Activated CD4-positive, alpha-beta T cell treated with anti-CD3 and anti-CD28 coated beads for 24 hours (primary cell): Measurements from ENCODE around the gene CDH8.

Source experiments
- DNase-seq, 2 donors: peaks; one replicate each; pipeline ENCODE4 v3.0.0-alpha.2; 2020; ENCODE audit warnings: low read depth in 2 of 2

CDH8 gene

DNA sequence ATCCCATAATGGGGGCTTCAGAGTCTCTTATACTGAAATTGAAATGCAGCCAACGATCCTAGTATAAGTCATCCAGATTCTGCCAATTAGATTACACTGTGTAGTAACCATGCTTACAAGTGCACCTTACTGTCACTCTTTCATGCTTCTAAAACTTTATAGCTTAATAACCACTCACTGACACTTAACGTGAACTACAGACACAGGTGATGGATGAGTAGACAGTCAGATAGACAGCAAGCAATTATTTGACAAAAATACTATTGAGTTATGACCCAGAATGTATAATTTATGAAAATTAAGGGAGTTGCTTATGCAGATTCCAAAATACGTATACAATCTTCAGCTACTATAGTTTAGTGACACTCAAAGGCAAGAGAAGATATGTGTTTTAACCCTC, 6.3 kb downstream of the CDH8 start:
- DNase-seq = no peak

DNA sequence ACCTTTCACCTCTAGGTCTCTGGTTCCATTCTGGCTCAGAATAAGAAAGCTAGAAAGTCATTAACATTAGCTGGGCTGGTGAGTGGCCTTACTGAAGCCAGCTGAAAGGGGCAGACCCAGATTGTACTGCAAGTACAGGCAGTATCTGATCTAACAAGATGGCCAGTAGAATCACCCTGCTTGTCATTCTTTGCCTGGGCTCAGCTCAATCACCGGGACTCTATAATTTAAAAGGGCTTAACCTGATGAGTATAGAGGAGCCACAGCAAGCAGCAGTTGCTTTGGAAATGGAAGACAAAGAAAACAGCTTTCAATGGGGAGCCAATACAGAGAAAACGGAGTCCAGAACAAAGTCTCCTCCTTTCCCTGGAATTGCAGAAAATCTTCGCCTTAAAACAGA, 13.6 kb downstream of the CDH8 start:
- no peak for DNase-seq

DNA sequence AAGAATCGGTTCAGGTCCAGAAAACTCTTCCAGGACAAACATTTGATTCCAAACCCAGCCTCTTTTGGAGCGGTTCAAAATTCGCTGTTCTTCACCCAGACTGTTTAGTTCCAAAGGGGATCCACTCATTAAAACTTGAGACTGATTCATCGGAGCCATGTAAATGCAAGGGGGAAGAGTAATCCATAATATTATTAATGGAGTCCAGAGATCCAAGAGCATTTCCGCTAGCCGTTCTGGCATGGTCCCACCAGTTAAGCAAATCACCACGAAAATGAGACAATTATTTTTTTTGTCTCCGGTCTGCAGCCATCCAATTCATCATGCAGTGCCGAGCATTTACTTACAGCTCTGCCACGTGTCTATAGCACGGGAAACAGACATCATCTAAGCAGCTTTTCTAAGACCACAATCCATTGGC, 15.1 kb downstream of the CDH8 start:
- DNase-seq = no peak

DNA sequence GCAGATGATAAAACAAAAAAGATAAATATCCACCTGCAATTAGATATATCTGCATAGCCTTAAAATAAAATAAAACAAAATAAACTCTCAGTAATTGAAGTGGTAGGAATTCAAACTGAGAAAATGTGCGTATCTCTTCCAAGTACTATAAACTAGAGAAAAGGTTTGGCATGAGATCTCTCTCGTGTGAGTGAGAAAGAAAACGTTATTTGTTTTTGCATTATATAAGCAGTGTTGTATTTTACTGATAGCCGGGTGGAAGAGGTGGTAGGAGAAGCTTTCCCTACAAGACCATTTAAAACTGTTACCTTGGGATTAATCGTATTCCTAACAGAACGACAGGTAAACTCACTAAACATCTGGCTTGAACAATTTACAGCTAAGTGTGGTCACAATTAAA, 15.6 kb downstream of the CDH8 start:
- no peak for DNase-seq

DNA sequence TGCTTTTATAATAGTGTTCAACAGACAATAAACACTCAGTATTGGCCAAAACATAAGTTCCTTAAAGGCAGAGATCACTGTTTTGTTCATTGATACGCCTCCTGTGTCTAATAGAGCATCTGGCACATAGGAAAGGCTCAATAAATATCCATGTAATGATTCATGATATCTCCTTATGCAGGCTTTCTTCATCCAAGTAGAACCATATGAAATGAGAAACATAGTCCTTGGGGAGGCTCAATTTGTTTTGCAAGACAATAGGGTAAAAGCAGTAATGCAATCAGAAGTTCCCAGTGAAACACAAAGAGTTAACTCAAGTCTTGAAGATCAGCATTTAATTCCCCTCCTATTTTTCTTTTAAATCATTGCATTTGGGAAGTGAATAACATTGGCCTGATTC, 16.4 kb downstream of the CDH8 start:
- DNase-seq = no peak

DNA sequence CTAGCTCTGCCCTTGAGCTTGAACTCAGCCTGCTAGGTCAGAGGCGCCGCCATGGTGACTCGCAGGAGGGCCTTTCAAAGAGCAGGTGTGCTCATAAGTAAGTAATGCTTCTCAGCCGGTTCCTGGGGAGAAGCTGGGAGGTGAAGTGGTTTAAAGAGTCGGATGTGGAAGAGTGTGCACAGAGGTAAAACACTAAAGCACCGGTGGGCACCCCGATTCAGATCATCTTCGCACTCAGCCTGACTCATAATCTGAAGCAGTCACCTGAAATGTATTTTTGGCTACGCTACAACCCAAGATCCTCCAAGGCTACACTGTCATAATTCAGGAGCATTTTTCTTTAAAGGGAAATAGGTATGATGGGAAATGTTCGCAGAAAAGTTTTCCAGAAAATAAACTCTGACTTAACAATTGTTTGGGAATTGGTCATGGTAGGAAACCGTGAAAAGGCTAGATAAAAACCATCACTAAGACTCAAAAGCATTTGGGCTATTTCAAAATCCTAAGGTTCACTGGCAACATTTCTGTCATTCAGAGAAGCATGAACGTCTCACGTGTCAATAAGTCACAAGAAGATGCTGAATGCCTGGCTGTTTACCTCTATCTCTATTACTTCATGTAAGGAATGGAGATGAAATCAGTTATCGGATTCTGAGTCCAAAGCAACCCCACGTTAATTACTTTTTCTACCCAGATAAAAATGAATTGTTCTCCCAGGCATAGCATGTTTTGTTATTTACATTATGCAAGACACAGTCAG, 17.8 kb downstream of the CDH8 start:
- no peak for DNase-seq

DNA sequence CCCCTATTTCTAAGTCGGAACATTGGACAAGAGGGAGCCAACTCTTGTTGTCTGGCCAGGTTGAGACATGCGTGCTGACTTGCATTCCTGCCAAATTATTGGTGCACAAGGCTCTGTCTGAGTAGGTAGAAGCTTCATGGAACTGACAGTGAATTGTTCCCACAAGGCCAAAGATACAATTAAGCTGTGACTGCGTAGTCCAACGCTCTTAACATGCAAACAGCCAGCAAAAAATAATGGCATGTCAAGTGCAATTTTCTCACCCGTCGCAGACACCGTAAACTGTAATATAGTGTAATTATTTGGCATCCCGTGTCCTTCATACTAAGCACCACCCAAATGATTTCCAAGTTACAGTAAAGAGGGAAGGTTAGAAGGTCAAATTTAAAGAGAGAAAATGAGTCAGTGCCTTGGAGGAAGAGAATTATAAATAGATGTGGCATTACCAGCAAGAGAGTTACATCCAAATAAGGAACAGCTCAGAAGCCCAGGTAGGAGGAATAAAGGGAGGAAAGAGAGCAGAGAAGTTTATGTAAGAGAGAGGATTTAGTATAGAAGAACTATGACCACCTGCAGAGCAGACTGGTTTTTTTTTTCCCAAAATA, 21.8 kb downstream of the CDH8 start:
- no peak for DNase-seq

DNA sequence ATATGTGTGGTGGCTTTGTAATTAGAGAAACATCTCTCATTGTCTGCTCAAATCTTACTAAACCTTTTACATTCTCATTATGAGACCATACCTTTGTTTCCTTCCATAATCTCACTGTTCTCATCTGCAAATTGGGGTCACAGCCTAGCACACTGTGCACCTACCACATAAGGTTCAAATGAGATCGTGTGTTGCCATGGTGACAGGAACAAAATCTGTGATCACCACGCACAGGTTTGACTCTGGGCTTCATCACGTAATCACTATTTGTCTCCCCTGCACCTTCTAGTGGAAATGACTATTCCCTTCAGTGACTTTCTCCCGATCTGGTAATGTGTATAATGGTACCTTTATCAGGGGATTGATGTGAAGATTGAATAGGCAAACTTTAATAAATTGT, 26.1 kb downstream of the CDH8 start:
- no peak for DNase-seq

DNA sequence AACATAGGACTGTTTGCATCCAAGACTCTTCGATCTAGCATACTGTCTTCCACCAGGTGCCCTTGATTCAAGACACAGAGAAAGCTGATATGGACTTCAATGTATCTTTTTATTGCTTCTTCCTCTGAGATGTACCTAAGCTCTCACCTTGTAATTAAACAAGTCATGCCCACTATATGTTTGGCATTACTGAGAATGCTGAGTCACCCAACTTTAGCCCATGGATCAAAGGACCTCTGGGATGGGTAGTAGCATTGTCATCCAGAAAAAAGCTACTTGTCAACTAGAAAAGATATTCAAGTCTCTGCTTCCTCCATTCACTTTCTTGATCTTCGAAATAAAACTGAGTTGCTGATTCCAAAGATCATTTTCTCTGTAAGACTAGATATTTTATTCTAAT, 37.8 kb downstream of the CDH8 start:
- DNase-seq = no peak

DNA sequence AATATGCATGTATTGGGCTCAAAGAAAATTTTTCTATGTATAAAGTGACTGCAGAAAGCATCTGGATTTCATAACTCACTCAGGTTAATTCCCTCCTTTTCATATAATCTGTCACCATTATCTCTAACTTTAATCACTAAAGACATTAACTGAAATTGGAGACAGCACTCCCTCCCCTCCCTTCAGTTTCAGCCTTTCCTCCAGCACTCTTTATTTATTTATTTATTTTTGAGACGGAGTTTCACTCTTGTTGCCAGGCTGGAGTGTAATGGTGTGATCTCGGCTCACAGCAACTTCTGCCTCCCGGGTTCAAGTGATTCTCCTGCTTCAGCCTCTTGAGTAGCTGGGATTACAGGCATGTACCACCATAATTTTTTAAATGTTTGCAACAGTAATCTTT, 43.1 kb downstream of the CDH8 start:
- DNase-seq = no peak

DNA sequence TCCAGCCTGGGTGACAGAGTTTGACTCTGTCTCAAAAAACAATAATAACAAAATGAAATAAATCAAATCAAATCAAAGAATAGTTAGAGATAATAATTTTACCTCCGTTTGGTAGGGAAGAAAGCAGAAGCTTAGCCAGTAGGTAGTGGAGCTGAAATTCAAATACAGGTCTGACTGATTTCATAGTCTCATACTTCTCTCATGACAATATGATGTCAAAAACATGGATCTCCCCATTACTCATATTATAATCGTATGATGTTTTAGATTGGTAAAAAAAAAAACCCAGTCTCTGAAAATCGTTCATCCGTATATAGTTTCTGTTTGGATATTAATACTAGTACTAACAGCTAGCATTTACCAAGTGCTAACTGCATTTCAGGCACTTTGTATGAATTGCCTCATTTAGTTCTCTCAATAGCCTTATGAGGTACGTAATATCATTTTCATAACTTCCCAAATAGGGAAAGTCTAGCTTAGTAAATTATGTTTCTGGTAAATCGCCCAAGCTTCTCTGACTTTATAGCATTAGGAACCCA, 48.7 kb downstream of the CDH8 start:
- no peak for DNase-seq

DNA sequence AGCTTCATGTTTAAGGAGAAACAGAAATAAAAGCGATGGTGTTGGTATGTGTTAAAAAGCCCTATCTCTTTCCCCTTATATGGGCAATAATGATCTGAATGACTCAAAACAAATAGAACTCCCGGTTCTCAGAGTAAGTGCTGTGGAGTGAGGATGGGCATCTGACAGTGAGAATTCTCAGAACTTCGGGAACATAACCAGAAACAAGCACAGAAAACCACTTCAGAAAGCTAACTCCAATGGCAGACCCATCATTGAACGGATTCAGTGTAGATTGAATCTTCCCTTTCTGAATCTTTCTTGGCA, 67.2 kb downstream of the CDH8 start:
- no peak for DNase-seq

DNA sequence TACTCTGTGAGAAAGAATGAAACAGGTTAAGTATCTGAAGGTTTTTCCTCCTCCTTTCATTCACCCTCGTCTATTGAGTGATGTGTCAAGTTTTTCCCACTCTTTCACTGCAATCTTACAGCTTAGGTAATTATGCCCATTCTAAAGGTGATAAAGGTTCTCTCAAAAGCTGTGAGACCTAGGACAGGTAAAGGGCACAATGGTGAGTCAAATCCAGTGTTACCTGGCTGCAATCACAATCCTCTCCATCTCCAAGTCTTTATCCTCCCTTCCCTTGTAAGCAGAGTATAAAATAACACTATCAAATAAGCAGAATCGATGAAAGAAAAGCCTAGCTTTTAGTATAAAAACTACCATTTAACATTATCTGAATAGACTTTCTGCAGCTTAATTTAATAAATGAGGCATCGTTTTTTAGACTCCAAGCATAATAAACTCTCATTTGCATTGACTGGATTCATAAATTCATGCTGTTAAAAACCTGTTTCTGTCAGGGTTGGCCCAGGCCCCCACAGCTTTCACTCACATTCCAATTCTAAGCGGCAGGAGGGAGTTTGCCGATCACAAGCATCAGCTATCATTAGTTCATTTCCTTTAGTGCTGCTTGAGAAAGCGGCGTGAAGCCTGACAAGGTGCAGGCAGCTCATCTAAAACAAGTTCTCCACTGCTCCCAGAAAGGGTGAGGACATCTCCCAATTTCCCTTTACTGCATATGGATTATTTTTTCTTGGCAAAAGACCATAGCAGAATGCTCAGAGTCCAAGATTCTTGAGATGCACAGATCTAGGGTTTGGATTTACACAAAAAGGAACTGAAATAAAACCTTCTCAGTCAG, 67.8 kb downstream of the CDH8 start:
- no peak for DNase-seq

DNA sequence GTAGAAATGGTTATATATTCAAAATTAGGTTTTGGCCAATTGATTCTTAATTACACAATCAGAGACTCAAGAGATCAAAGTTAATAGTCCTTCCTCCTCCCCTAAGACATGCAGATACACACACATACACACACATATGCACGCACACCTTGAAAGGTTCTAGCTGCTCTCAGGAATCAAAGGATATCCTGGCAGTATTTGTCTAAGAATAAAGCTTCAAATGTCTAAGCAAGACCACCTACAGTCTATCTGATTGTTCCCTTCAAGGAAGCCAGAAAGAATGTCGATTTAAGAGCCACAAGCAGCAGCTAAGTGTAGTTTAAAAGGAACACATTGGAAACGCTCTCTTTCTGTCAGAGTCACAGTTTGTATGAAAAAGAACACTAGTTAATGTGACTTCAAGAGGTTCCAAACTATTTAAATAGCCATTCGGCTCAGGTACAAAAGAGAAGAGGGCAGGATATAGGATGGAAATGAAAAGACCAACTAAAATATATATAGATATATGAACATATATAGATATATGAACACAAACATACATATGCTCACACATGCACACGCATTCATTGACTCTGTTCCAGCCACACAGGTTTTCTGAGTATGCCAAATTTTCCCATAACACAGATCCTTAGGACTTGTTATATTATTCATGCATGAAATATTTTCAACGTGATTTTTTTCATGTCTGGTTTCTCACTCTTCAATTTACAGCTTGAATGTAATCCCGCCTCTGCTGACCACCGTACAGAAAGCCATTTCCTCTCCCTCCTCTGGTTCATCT, 79.0 kb downstream of the CDH8 start:
- DNase-seq = no peak

DNA sequence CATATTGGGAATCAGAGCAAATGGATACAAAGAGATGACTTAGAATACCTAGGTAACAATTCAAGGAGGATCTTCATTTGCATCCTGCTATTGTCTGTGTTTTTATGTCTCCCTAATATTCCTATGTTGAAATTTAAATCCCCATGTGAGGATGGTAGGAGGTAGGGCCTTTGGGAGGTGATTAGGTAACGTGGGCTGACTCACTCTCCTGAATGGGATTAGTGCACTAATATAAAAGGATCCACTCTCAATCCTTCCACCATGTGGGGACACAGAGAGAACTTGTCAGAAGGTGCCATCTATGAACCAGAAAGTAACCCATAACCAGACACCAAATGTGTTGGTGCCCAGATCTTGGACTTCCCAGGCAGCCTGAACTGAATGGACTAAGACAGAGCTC, 83.4 kb downstream of the CDH8 start:
- DNase-seq = no peak

DNA sequence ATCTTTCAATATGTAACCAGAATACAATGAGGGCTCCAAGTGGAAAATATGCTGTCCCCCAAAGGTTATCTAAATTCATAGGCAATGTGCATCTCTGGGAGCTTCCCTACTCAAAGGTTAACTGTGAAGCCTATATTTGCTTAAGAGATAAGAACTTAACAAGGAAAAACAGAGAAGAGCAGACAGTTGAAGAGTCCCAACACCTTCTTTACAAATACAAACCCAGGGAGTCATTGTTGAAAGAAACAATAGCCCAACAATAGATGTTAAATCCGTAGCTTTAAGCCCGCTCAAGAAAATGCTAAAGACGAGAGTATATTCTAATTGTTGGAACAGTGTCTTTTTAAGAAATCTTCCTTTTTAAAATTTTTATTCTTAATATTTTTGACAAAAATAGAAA, 87.8 kb downstream of the CDH8 start:
- no peak for DNase-seq

DNA sequence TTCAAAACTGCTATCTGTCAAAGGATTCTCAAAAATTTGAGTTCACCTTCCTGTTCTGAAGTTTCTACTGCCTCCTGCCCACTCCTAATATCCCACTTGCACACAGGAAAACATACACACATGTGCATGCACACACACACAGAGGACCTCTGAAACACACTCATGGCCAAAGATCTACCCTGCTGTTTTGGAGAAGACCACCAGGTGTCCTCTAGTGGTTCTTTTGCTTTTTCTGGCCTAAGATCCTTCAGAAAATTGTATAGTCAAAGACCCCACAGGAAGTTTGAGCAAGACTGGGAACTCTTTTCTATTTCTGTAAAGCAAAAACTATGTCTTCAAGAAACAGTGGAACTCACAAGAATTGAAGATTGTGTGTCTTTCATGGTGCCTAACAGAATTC, 90.2 kb downstream of the CDH8 start:
- no peak for DNase-seq

DNA sequence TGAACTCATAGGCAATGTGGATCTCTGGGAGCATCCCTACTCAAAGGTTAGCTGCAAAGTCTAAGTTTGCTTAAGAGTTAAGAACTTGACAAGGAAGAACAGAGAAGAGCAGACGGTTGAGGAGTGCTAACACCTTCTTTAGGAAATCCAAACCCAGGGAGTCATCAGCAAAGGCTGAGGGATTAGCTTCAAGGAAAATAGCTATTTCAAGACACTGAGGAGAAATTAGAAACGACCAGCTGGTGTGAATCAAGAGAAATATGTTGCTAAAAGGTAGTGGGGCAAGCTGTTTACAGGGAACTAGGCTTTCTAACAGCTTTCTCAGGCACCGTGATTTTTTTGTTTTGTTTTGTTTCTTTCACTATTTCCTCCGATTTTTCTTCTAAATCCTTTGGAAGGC, 90.7 kb downstream of the CDH8 start:
- no peak for DNase-seq

DNA sequence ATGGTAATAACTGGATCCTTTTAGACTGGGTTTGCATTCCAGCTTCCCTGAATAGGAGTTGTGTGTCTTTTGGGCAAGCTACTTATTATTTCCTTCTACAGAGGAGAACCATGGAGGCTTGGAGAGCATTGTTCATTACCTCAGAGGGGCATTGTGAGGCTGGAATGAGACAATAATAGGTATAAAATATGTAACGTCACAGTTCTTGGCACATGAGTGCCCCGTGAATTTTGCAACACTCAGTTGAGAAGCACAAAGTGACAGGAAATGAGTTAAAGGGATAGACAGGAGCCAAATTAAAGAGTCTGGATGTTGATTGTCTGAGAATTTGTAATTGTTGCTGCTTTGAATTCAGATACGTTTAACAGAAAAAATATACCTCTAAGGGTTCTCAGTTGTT, 92.2 kb downstream of the CDH8 start:
- no peak for DNase-seq

DNA sequence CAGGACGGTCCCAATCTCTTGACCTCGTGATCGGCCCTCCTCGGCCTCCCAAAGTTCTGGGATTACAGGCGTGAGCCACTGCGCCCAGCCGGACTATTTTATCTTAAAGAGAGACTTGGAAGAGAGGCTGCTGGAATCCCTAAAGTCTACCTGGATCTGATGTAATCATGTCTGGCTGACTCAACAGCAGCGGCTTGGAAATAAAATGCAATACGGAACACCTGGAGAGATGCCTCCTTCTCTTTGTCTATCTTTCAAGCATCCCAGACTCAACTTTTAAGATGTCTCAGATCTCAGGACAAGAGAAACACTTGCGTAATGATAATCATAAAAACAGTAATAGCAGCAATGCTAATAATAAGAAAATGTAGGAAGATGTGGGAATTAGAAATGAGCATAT, 95.6 kb downstream of the CDH8 start:
- DNase-seq = no peak

DNA sequence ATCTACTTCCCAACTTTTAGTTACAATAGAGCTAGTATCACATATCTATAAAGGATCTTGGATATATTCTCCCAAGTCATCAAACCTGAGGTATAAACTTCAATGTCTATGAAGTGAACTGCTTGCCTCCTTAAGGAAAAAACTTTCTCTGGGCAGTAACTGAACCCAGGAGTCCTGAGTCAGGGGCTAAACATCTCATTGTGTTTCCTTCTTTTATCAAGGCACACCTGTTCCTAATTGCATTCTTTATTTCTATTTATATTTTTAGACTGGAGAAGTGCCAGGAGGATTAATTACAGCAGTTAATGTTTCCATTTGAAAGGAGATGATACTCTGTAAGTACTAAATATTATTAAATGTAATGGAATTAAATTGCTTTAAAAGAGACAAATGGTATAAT, 98.6 kb downstream of the CDH8 start:
- no peak for DNase-seq

DNA sequence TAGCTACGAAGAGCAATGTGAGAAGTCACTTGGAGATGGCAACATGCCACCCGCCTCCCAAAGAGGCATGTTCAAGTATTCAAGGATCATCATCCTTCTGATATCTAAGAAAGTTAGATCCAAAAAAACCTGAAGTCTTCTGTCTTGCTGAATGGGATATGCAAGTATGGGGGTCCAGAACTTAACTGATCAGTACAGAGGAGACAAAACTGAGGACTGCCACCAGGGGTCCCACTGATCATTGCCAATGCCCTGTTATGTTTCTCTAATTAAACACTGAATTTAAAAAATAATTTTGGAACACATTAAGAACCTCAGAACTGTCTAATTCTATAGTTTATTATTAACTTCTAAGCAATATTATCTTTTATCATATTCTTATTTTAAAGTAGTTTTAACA, 99.7 kb downstream of the CDH8 start:
- DNase-seq = no peak
